ENCODE measurements around the gene RBM28. TPM values are rescaled to one million over a fixed set of nuclear protein-coding genes. Genes with fewer than 3 reads are reported as not detected.

The RBM28 gene
- total and polyA plus RNA-seq, 2 donors from 2014 or later: 11.5 to 35.2 TPM

- H3K4me1 ChIP-seq (ENCODE audit: control insufficient read depth in 2 of 3, insufficient read depth in 2 of 3, low read depth in 1 of 3, low read length in 3 of 3): peaks cover 0 to 19% (median 4%) of the 10 kb centered on the region in 3 donors
- DNase-seq (no peak), FAIRE-seq (no peak)
- H3K4me3 ChIP-seq (ENCODE audit: low read length in 3 of 3): no peak overlapping the region
- no peaks in the 10 kb centered on the region for H3K9me3 ChIP-seq (ENCODE audit: control insufficient read depth in 2 of 3, insufficient read depth in 1 of 3, low read length in 3 of 3)
- no peak overlapping the region for H3K27ac ChIP-seq (ENCODE audit: low read depth in 2 of 2, low read length in 2 of 2)
- no peaks in the 10 kb centered on the region for H3K27me3 ChIP-seq (ENCODE audit: control insufficient read depth, insufficient read depth, low read length)
- intact Hi-C loops (cut with DNase I): no loop called here
- TF ChIP-seq, protein P1, sequence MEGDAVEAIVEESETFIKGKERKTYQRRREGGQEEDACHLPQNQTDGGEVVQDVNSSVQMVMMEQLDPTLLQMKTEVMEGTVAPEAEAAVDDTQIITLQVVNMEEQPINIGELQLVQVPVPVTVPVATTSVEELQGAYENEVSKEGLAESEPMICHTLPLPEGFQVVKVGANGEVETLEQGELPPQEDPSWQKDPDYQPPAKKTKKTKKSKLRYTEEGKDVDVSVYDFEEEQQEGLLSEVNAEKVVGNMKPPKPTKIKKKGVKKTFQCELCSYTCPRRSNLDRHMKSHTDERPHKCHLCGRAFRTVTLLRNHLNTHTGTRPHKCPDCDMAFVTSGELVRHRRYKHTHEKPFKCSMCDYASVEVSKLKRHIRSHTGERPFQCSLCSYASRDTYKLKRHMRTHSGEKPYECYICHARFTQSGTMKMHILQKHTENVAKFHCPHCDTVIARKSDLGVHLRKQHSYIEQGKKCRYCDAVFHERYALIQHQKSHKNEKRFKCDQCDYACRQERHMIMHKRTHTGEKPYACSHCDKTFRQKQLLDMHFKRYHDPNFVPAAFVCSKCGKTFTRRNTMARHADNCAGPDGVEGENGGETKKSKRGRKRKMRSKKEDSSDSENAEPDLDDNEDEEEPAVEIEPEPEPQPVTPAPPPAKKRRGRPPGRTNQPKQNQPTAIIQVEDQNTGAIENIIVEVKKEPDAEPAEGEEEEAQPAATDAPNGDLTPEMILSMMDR (IDR thresholded peaks at IDR 0.05; ENCODE audit: borderline replicate concordance, extremely low read depth, insufficient read depth): no peak
- H3K36me3 ChIP-seq (ENCODE audit: control insufficient read depth in 2 of 3, insufficient read depth in 3 of 3, low read length in 3 of 3): no peaks in the 10 kb centered on the region
- H3K9ac ChIP-seq (ENCODE audit: low read length in 3 of 3): no peak overlapping the region
Measured at GRCh38 chr7:128262273-128263028, 81.3 kb downstream of the RBM28 start.

DNA sequence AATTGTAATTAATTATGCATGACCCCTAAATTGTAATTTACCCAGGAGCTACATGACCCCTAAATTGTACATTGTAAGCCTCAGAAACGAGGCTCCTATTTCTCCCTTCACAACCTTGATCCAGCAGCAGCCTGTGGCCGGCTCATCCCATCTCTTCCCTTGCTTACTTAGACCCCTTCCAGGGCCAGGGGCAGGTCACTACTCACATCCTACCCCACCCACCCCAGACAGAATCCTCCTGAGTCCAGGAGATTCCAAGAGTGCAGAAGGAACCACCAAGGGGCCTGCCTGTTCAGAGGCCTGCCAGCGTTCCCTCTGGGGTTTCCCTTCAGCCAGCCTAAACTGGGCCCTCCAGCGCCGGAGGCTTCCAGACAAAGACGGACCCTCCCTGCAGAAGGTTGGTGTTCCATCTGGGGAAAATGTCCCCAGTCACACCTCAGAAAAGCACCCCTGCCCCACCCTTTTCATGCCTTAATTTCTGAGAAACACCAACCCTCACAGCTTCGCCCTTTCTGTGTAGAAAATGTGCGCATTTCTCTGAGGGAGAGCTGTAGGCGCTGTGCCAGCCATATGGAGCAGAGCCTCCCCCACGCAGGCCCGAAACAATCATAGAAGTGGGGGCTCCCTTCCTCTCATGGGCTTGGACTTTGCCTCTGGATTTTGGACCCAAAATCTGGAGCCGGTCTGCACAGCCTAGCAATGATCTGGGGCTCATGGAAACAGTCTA, 83.5 kb downstream of the RBM28 start:
- TF ChIP-seq, protein P1 (IDR thresholded peaks at IDR 0.05; ENCODE audit: borderline replicate concordance, extremely low read depth, insufficient read depth): no peak
- Histone ChIP-seq H3K27ac (ENCODE audit: low read depth in 2 of 2, low read length in 2 of 2) (peak overlapping the region; percentile 8 to 11), H3K4me1 (ENCODE audit: control insufficient read depth in 2 of 3, insufficient read depth in 2 of 3, low read depth in 1 of 3, low read length in 3 of 3) (peaks cover 0 to 12% (median 0%) of the 10 kb centered on the region in 3 donors), H3K9ac (ENCODE audit: low read length in 3 of 3) (no peak overlapping the region), H3K9me3 (ENCODE audit: control insufficient read depth in 2 of 3, insufficient read depth in 1 of 3, low read length in 3 of 3) (no peaks in the 10 kb centered on the region), H3K27me3 (ENCODE audit: control insufficient read depth, insufficient read depth, low read length) (no peaks in the 10 kb centered on the region), H3K36me3 (ENCODE audit: control insufficient read depth in 2 of 3, insufficient read depth in 3 of 3, low read length in 3 of 3) (no peaks in the 10 kb centered on the region), H3K4me3 (ENCODE audit: low read length in 3 of 3) (no peak overlapping the region)
- no peak for FAIRE-seq
- no peak for DNase-seq
- intact Hi-C loops (cut with DNase I): no loop called here

DNA sequence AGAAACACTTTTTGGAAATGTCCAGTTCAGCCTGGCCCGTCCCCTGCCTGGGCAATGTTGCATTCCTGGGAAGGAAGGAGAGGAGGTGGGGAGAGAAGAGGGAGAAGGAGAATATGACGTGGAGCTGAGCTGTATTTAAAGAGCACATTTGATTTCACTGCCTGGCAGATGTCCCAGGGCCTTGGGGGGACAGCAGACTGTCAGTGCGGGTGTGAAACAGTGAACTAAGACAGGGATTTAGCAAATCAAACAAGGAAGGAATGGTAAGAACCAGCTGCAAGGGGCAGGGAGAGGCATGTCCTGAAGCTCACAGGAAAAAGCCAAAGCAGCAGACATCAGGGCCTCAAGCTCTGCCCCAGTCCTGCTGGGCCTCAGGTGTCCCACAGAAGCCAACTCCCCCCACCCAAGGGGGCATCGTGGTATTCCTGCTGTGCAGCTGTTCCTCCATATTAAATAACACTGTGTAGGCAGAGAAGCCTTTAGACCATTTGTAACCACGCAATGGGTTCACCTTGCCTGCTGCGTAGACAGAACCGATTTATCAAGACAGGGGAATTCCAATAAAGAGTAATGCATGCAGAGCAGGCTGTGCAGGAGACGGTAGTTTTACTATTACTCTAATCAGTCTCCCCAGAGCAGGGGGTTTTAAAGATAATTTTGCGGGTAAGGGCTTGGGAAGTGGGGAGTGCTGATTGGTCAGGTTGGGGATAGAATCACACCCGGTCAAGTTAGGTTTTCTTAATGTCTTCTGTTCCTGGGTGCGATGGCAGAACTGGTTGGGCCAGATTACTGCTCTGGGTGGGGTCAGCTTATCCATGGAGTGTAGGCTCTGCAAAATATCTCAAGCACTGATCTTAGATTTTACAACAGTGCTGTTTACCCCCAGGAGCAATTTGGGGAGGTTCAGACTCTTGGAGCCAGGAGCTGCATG, 84.3 kb downstream of the RBM28 start:
- peak in 4 of 5 donors; percentile 36 to 56 (median 46) for DNase-seq
- no peak overlapping the region for H3K9ac ChIP-seq (ENCODE audit: low read length in 3 of 3)
- TF ChIP-seq, protein P1 (IDR thresholded peaks at IDR 0.05; ENCODE audit: borderline replicate concordance, extremely low read depth, insufficient read depth): no peak
- peaks cover 0 to 6% (median 0%) of the 10 kb centered on the region in 3 donors for H3K4me1 ChIP-seq (ENCODE audit: control insufficient read depth in 2 of 3, insufficient read depth in 2 of 3, low read depth in 1 of 3, low read length in 3 of 3)
- H3K9me3 ChIP-seq (ENCODE audit: control insufficient read depth in 2 of 3, insufficient read depth in 1 of 3, low read length in 3 of 3): no peaks in the 10 kb centered on the region
- H3K4me3 ChIP-seq (ENCODE audit: low read length in 3 of 3): no peak overlapping the region
- no peaks in the 10 kb centered on the region for H3K27me3 ChIP-seq (ENCODE audit: control insufficient read depth, insufficient read depth, low read length)
- no peak for FAIRE-seq
- H3K36me3 ChIP-seq (ENCODE audit: control insufficient read depth in 2 of 3, insufficient read depth in 3 of 3, low read length in 3 of 3): no peaks in the 10 kb centered on the region
- peak overlapping the region in 1 of 2 donors; percentile 41 for H3K27ac ChIP-seq (ENCODE audit: low read depth in 2 of 2, low read length in 2 of 2)
- intact Hi-C loops (cut with DNase I): no loop called here

All from kidney (tissue), 14 donors.